ENCODE data around the gene TIGD1.

TIGD1 gene

GRCh38 chr2:232532419-232532818, 17.9 kb downstream of the TIGD1 start:
- Histone ChIP-seq H3K27ac (no peak overlapping the region), H3K9ac (ENCODE audit: insufficient read length) (no peak overlapping the region), H3K9me3 (ENCODE audit: low read depth, low read length) (no peaks in the 10 kb centered on the region), H3K36me3 (ENCODE audit: insufficient read depth, low read length) (no peaks in the 10 kb centered on the region), H3K4me3 (no peak overlapping the region)
- TF ChIP-seq FOXP2 (optimal IDR thresholded peaks at IDR 0.05; ENCODE audit: control extremely low read depth, extremely low read length, insufficient read depth), result no peak
- TF ChIP-seq POLR2AphosphoS5 (IDR thresholded peaks at IDR 0.05; ENCODE audit: borderline replicate concordance, low read depth, low read length), result no peak
- TF ChIP-seq EZH2 (IDR thresholded peaks at IDR 0.05), result no peak
- no peak for DNase-seq (ENCODE audit: low read depth, low spot score)

- no peak for DNase-seq (ENCODE audit: low read depth, low spot score)
- no peak overlapping the region for H3K27ac ChIP-seq
- no peak overlapping the region for H3K4me3 ChIP-seq
- TF ChIP-seq EZH2 (IDR thresholded peaks at IDR 0.05) (no peak), FOXP2 (optimal IDR thresholded peaks at IDR 0.05; ENCODE audit: control extremely low read depth, extremely low read length, insufficient read depth) (no peak), POLR2AphosphoS5 (IDR thresholded peaks at IDR 0.05; ENCODE audit: borderline replicate concordance, low read depth, low read length) (no peak)
- no peaks in the 10 kb centered on the region for H3K9me3 ChIP-seq (ENCODE audit: low read depth, low read length)
- no peak overlapping the region for H3K9ac ChIP-seq (ENCODE audit: insufficient read length)
- no peaks in the 10 kb centered on the region for H3K36me3 ChIP-seq (ENCODE audit: insufficient read depth, low read length)
Measured at GRCh38 chr2:232530626-232531260, 19.6 kb downstream of the TIGD1 start.

GRCh38 chr2:232529806-232530547, 20.4 kb downstream of the TIGD1 start:
- H3K4me3 ChIP-seq, result no peak overlapping the region
- TF ChIP-seq EZH2 (IDR thresholded peaks at IDR 0.05) (no peak), POLR2AphosphoS5 (IDR thresholded peaks at IDR 0.05; ENCODE audit: borderline replicate concordance, low read depth, low read length) (no peak), FOXP2 (optimal IDR thresholded peaks at IDR 0.05; ENCODE audit: control extremely low read depth, extremely low read length, insufficient read depth) (no peak)
- H3K9ac ChIP-seq (ENCODE audit: insufficient read length), result no peak overlapping the region
- H3K9me3 ChIP-seq (ENCODE audit: low read depth, low read length), result no peaks in the 10 kb centered on the region
- no peaks in the 10 kb centered on the region for H3K36me3 ChIP-seq (ENCODE audit: insufficient read depth, low read length)
- no peak for DNase-seq (ENCODE audit: low read depth, low spot score)
- H3K27ac ChIP-seq, result no peak overlapping the region

- Histone ChIP-seq H3K4me3 (no peak overlapping the region), H3K27ac (no peak overlapping the region), H3K36me3 (ENCODE audit: insufficient read depth, low read length) (no peaks in the 10 kb centered on the region), H3K9ac (ENCODE audit: insufficient read length) (no peak overlapping the region), H3K9me3 (ENCODE audit: low read depth, low read length) (no peaks in the 10 kb centered on the region)
- DNase-seq (ENCODE audit: low read depth, low spot score), result no peak
- no peak for TF ChIP-seq FOXP2 (optimal IDR thresholded peaks at IDR 0.05; ENCODE audit: control extremely low read depth, extremely low read length, insufficient read depth)
- no peak for TF ChIP-seq EZH2 (IDR thresholded peaks at IDR 0.05)
- no peak for TF ChIP-seq POLR2AphosphoS5 (IDR thresholded peaks at IDR 0.05; ENCODE audit: borderline replicate concordance, low read depth, low read length)
Measured at GRCh38 chr2:232528746-232529460, 21.5 kb downstream of the TIGD1 start.

- Histone ChIP-seq H3K9me3 (ENCODE audit: low read depth, low read length) (no peaks in the 10 kb centered on the region), H3K9ac (ENCODE audit: insufficient read length) (no peak overlapping the region), H3K4me3 (no peak overlapping the region), H3K27ac (no peak overlapping the region), H3K36me3 (ENCODE audit: insufficient read depth, low read length) (no peaks in the 10 kb centered on the region)
- DNase-seq (ENCODE audit: low read depth, low spot score), result no peak
- TF ChIP-seq POLR2AphosphoS5 (IDR thresholded peaks at IDR 0.05; ENCODE audit: borderline replicate concordance, low read depth, low read length) (no peak), FOXP2 (optimal IDR thresholded peaks at IDR 0.05; ENCODE audit: control extremely low read depth, extremely low read length, insufficient read depth) (no peak), EZH2 (IDR thresholded peaks at IDR 0.05) (no peak)
Measured at GRCh38 chr2:232527905-232528470, 22.4 kb downstream of the TIGD1 start.

GRCh38 chr2:232526372-232526941, 23.9 kb downstream of the TIGD1 start:
- no peak overlapping the region for H3K27ac ChIP-seq
- DNase-seq (ENCODE audit: low read depth, low spot score), result no peak
- no peak for TF ChIP-seq EZH2 (IDR thresholded peaks at IDR 0.05)
- no peak for TF ChIP-seq POLR2AphosphoS5 (IDR thresholded peaks at IDR 0.05; ENCODE audit: borderline replicate concordance, low read depth, low read length)
- TF ChIP-seq FOXP2 (optimal IDR thresholded peaks at IDR 0.05; ENCODE audit: control extremely low read depth, extremely low read length, insufficient read depth), result no peak
- no peaks in the 10 kb centered on the region for H3K9me3 ChIP-seq (ENCODE audit: low read depth, low read length)
- H3K36me3 ChIP-seq (ENCODE audit: insufficient read depth, low read length), result no peaks in the 10 kb centered on the region
- H3K4me3 ChIP-seq, result no peak overlapping the region
- no peak overlapping the region for H3K9ac ChIP-seq (ENCODE audit: insufficient read length)

GRCh38 chr2:232525791-232526371, 24.5 kb downstream of the TIGD1 start, which contains the start of gene CHRND:
Gene CHRND, plus strand, starts transcription at chr2:232526160. Its CDS starts 56 bp downstream, at chr2:232526216.
- no peak within 1 kb of the TSS for H3K4me3 ChIP-seq
- H3K36me3 ChIP-seq (ENCODE audit: insufficient read depth, low read length), result no peaks in the 10 kb centered on the region
- H3K9me3 ChIP-seq (ENCODE audit: low read depth, low read length), result no peaks in the 10 kb centered on the region
- DNase-seq (ENCODE audit: low read depth, low spot score), result no peak
- TF ChIP-seq FOXP2 (optimal IDR thresholded peaks at IDR 0.05; ENCODE audit: control extremely low read depth, extremely low read length, insufficient read depth) (no peak), POLR2AphosphoS5 (IDR thresholded peaks at IDR 0.05; ENCODE audit: borderline replicate concordance, low read depth, low read length) (no peak), EZH2 (IDR thresholded peaks at IDR 0.05) (no peak)
- no peak within 1 kb of the TSS for H3K9ac ChIP-seq (ENCODE audit: insufficient read length)
- H3K27ac ChIP-seq, result no peak within 1 kb of the TSS
